HepG2 (cell line): ENCODE data around the gene STOM. TPM values are rescaled to one million over a fixed set of nuclear protein-coding genes. Genes with fewer than 3 reads are reported as not detected.

Source experiments
- AGO1 ChIP-seq: fragments of 200-400 bp; formaldehyde crosslinking; IDR thresholded peaks from 2 replicates; pipeline ENCODE4 v1.6.1; 2017; ENCODE audit warnings: mild to moderate bottlenecking, low read depth, low read length, moderate library complexity; ENCODE audit not compliant: poor library complexity, severe bottlenecking
- BCLAF1 ChIP-seq: fragments of 450-650 bp; IDR thresholded peaks from 2 replicates; pipeline ENCODE4 v1.6.1; 2017; ENCODE audit warnings: mild to moderate bottlenecking
- CSRNP1 ChIP-seq: sonication (generic); formaldehyde crosslinking; IDR thresholded peaks from 2 replicates; pipeline ENCODE4 v1.8.1; 2023; ENCODE audit warnings: mild to moderate bottlenecking, missing genetic modification reagents
- KLF15 ChIP-seq: sonication (generic); formaldehyde crosslinking; IDR thresholded peaks from 2 replicates; pipeline ENCODE4 v1.8.1; 2023; ENCODE audit warnings: borderline replicate concordance, mild to moderate bottlenecking, inconsistent platforms, missing genetic modification reagents, mixed read lengths
- MAFF ChIP-seq: IDR thresholded peaks from 2 replicates; pipeline ENCODE4 v1.6.1; 2011; ENCODE audit warnings: low read depth, low read length, improper control_type of control experiment
- NFE2L2 ChIP-seq: fragments of 150-350 bp; IDR thresholded peaks from 2 replicates; pipeline ENCODE4 v1.6.1; 2014; ENCODE audit warnings: low read length
- USF2 ChIP-seq, 2 experiments: sonication (generic) in 1 of 2; formaldehyde crosslinking in 1 of 2; IDR thresholded peaks; 2 replicates each; pipeline versions ENCODE4 v1.5.1 to v1.6.1; 2011 to 2020; ENCODE audit warnings: borderline replicate concordance in 1 of 2, low read depth in 1 of 2, low read length in 1 of 2, mild to moderate bottlenecking in 1 of 2, missing genetic modification reagents in 1 of 2, moderate library complexity in 1 of 2
- ZBTB26 ChIP-seq: IDR thresholded peaks from 2 replicates; pipeline ENCODE4 v1.6.1; 2016; ENCODE audit warnings: missing compliant biosample characterization, missing genetic modification reagents, borderline replicate concordance
- ZFP91 ChIP-seq: sonication (generic); formaldehyde crosslinking; IDR thresholded peaks from 2 replicates; pipeline ENCODE4 v1.9.0; 2022; ENCODE audit warnings: missing genetic modification reagents, mild to moderate bottlenecking, borderline replicate concordance
- ZNF230 ChIP-seq: sonication (generic); formaldehyde crosslinking; IDR thresholded peaks from 2 replicates; pipeline ENCODE4 v1.4.0; 2020; ENCODE audit warnings: mild to moderate bottlenecking, missing genetic modification reagents
- ZNF282 ChIP-seq: fragments of 450-650 bp; IDR thresholded peaks from 2 replicates; pipeline ENCODE4 v1.6.1; 2018; ENCODE audit not compliant: partially characterized antibody
- ZNF33B ChIP-seq: sonication (generic); formaldehyde crosslinking; IDR thresholded peaks from 2 replicates; pipeline ENCODE4 v1.5.1; 2020; ENCODE audit warnings: mild to moderate bottlenecking, missing genetic modification reagents
- polyA plus RNA-seq, 8 experiments: library from polyadenylated mRNA; depleted of rRNA in 3 of 8; stranded (reverse) in 7 of 8; unstranded in 1 of 8; fragments of >200 nt; fragmentation: Illumina TruSeq in 4 of 8; extraction: Trizol in 4 of 8; gene quantifications; 2 replicates each; pipeline versions ENCODE4 v1.2.1 to v1.2.3, GENCODE V29; 2011 to 2016; ENCODE audit warnings: low read depth in 4 of 8, missing spikeins in 1 of 8, mixed read lengths in 1 of 8; ENCODE audit not compliant: insufficient read depth in 1 of 8
- total RNA-seq, 5 experiments: library from RNA; depleted of rRNA; stranded (reverse); fragments of >200 nt; fragmentation: Illumina TruSeq; extraction: Trizol; gene quantifications; 2 replicates each; pipeline ENCODE4 v1.2.3, GENCODE V29; 2016; ENCODE audit warnings: low read depth in 1 of 5
- TF ChIP-seq, protein P1 (sequence below): sonication (generic); formaldehyde crosslinking; IDR thresholded peaks from 2 replicates; pipeline ENCODE4 v1.5.0; 2020; ENCODE audit warnings: mild to moderate bottlenecking, missing genetic modification reagents, borderline replicate concordance

The STOM gene
- total and polyA plus RNA-seq, 2 of the 13 experiments (the other 11 are each of a cell fraction or from before 2014, with no cell fraction given), result 43.6 to 165 TPM

DNA sequence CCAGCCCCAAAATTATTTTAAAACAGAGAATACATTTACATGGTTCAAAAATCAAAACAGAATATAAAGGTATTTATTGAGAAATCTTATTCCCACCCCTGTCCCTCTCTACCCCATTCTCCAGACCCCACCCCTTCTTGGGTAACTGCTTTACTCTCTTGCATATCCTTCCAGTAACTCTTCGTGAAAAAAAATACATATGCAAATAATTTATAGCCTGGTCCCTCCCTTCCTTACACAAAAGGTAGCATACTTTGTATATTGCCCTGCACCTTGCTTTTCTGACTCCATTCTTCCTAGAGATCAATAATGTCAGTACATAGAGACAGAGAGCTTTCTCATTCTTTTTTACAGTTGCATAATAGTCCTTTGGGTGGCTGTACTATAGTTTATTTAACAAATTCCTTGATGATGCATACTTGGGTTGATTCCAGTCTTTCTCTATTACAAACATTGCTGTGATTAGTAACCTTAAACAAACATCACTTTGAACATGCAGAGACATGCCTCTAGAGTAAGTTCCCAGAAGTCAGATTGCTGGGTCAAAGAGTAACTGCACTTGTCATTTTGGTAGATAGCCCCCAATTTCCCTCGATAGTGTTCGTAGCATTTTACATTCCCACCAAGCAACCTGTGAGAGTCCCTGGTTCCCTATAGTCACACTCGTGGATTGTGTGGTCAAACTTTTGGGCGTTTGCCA, 47.9 kb downstream of the STOM start (continued):
- TF ChIP-seq, protein P1, sequence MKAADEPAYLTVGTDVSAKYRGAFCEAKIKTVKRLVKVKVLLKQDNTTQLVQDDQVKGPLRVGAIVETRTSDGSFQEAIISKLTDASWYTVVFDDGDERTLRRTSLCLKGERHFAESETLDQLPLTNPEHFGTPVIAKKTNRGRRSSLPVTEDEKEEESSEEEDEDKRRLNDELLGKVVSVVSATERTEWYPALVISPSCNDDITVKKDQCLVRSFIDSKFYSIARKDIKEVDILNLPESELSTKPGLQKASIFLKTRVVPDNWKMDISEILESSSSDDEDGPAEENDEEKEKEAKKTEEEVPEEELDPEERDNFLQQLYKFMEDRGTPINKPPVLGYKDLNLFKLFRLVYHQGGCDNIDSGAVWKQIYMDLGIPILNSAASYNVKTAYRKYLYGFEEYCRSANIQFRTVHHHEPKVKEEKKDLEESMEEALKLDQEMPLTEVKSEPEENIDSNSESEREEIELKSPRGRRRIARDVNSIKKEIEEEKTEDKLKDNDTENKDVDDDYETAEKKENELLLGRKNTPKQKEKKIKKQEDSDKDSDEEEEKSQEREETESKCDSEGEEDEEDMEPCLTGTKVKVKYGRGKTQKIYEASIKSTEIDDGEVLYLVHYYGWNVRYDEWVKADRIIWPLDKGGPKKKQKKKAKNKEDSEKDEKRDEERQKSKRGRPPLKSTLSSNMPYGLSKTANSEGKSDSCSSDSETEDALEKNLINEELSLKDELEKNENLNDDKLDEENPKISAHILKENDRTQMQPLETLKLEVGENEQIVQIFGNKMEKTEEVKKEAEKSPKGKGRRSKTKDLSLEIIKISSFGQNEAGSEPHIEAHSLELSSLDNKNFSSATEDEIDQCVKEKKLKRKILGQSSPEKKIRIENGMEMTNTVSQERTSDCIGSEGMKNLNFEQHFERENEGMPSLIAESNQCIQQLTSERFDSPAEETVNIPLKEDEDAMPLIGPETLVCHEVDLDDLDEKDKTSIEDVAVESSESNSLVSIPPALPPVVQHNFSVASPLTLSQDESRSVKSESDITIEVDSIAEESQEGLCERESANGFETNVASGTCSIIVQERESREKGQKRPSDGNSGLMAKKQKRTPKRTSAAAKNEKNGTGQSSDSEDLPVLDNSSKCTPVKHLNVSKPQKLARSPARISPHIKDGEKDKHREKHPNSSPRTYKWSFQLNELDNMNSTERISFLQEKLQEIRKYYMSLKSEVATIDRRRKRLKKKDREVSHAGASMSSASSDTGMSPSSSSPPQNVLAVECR (CRISPR knock-in tag), result peak; percentile 15; the same call in 1 of the 2 replicates
- TF ChIP-seq USF2 (IDR thresholded peaks at IDR 0.05; ENCODE audit: low read depth, low read length) (no peak), USF2 (CRISPR knock-in tag; IDR thresholded peaks at IDR 0.05; ENCODE audit: borderline replicate concordance) (no peak), BCLAF1 (no peak), KLF15 (CRISPR knock-in tag) (no peak), ZNF282 (no peak), CSRNP1 (CRISPR knock-in tag) (peak; percentile 27; the same call in 1 of the 2 replicates), ZNF230 (CRISPR knock-in tag) (no peak), ZNF33B (CRISPR knock-in tag) (no peak), ZFP91 (CRISPR knock-in tag) (no peak), MAFF (0 out of 2 replicates have a peak, but pooled peaks have one; percentile 18), ZBTB26 (no peak), AGO1 (no peak), NFE2L2 (no peak)
